Measurements from ENCODE around the gene RGS19.

DNA sequence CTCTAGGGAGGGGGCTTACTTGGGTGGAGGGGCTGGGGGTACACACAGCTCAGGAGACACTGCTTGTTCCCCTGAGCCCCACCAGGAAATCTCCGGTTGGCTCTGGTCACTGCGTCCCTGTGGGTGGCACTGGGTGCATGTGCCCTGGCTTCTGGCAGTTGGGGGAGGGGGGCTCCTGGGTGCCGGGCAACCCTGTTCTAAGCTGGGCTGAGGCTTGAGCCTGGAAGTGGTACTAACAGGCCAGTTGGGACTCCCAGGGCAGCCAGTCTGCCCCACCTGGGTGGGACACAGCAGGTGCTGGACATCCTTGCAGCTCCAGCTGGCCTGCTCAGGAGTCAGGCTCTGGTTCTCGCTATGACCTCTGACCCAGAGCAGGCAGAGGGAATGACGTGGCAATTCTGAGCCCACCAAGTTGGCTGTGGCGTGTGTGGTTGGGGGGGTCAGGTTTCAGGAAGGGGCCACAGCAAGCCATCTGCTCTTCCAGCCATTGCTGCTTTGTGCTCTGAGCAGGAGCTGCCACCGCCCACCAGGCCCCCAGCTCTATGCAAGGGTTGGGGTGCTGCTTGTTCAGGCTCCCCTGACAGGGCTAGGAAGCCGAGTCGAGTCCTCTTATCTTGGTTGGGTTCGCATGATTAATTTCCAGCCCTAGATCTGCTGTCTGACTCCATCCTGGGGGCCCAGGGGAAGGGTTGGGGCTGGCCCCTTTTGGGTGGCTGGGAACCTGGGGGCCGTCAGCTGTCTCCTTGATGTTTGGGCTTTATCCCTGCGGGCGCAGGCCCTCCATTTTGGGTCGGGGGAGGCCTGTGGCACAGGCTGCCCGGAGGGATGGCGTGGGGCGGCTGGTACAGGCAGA is 42.7 kb downstream of the RGS19 start:
- no peak for TF ChIP-seq RBBP5 (IDR thresholded peaks at IDR 0.05; ENCODE audit: borderline replicate concordance, low read depth, low read length)
- TF ChIP-seq, protein P1, sequence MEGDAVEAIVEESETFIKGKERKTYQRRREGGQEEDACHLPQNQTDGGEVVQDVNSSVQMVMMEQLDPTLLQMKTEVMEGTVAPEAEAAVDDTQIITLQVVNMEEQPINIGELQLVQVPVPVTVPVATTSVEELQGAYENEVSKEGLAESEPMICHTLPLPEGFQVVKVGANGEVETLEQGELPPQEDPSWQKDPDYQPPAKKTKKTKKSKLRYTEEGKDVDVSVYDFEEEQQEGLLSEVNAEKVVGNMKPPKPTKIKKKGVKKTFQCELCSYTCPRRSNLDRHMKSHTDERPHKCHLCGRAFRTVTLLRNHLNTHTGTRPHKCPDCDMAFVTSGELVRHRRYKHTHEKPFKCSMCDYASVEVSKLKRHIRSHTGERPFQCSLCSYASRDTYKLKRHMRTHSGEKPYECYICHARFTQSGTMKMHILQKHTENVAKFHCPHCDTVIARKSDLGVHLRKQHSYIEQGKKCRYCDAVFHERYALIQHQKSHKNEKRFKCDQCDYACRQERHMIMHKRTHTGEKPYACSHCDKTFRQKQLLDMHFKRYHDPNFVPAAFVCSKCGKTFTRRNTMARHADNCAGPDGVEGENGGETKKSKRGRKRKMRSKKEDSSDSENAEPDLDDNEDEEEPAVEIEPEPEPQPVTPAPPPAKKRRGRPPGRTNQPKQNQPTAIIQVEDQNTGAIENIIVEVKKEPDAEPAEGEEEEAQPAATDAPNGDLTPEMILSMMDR (IDR thresholded peaks at IDR 0.05; ENCODE audit: control extremely low read depth in 1 of 3, insufficient read depth in 1 of 3, low read depth in 1 of 3, low read length in 3 of 3): no peak
- TF ChIP-seq EP300 (IDR thresholded peaks at IDR 0.05; ENCODE audit: borderline replicate concordance in 1 of 2, low read depth in 2 of 2, low read length in 2 of 2): no peak
- no peak for TF ChIP-seq SIN3A (conservative IDR thresholded peaks at IDR 0.05 in 1 of 2, IDR thresholded peaks at IDR 0.05 in 1 of 2; ENCODE audit: low read depth in 1 of 2, low read length in 2 of 2)
- TF ChIP-seq SIRT6 (IDR thresholded peaks at IDR 0.05; ENCODE audit: low read length): no peak
- no peak for TF ChIP-seq EZH2 (IDR thresholded peaks at IDR 0.05; ENCODE audit: low read depth, low read length, severe bottlenecking)
- no peak for TF ChIP-seq NRF1 (IDR thresholded peaks at IDR 0.05; ENCODE audit: low read depth, low read length)
- TF ChIP-seq CHD2 (IDR thresholded peaks at IDR 0.05; ENCODE audit: low read length): no peak
- no peak for TF ChIP-seq RFX5 (IDR thresholded peaks at IDR 0.05; ENCODE audit: borderline replicate concordance, low read depth, low read length)
- no peak for TF ChIP-seq SP1 (IDR thresholded peaks at IDR 0.05; ENCODE audit: low read depth, low read length)
- TF ChIP-seq JUN (IDR thresholded peaks at IDR 0.05; ENCODE audit: low read depth, low read length): no peak
